ENCODE data around the gene PARP11.

Gene PARP11

DNA sequence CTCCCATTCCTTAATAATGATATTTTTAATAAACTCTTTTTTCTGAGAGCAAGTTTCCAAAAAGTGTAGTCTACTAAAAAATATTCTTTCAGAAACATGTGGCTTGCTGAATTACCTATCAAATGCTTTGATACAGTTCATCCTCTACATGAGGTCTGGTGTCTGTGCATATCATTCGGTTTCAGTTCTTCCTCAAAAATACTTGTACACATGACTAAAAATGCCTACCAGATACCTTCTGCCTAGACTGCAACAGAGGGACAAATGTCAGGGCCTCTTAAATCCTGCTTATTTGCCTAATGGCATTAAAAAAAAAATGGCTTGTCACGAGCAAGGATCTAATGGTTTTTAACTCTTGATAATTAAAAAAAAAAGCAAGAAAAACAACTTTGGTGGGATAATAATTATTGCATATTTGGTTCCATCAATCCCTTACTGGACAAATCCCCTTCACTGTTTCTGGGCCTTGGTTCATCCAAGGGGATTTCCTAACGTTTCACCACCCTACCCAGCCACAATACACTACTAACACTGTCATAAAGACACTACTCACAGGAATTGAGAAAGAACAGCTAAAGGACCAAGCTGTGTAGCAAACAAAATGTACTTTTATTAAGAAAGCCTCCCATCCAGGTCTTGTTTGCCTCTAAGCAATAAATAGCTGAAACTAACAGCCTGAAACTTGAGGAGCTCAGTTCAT is 45.7 kb downstream of the PARP11 start:
- Histone ChIP-seq H3K27ac (ENCODE audit: low read depth, low read length, severe bottlenecking) (no peak overlapping the region), H3K9me3 (ENCODE audit: control insufficient read depth, low read length) (no peaks in the 10 kb centered on the region), H3K4me3 (ENCODE audit: extremely low read depth, insufficient read depth, low read length, poor library complexity, severe bottlenecking) (no peak overlapping the region), H3K36me3 (ENCODE audit: control insufficient read depth, insufficient read depth, low read length) (peaks cover 13% of the 10 kb centered on the region), H3K4me1 (ENCODE audit: control insufficient read depth, insufficient read depth, low read length, poor library complexity, severe bottlenecking) (no peaks in the 10 kb centered on the region)
- 100% methylated on average over 2 of the region's 3 CpGs; no CpG with 5 or more reads in 1 of the 2 experiments for WGBS, 2 experiments (ENCODE audit: insufficient coverage in 2 of 2)

DNA sequence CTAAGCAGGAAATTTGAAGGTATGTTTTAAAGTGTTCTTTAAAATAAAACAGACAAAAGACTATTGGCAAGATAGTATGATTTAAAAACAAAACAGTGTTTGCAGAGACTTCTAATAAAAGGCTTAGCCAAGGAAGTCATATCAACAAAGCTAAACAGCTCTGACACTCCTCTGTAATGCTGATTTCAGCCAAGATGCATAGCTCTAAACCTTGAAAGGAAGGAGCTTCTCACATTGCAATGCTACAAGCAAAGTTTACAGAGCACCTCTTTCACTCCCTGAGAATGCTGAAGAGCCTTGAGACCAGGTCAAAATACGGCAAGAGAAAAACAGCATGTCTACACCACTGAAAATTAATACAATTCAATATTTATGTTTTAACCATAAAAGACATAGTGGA is 51.8 kb downstream of the PARP11 start:
- peaks cover 30% of the 10 kb centered on the region for H3K36me3 ChIP-seq (ENCODE audit: control insufficient read depth, insufficient read depth, low read length)
- peaks cover 3% of the 10 kb centered on the region for H3K4me1 ChIP-seq (ENCODE audit: control insufficient read depth, insufficient read depth, low read length, poor library complexity, severe bottlenecking)
- no peak overlapping the region for H3K27ac ChIP-seq (ENCODE audit: low read depth, low read length, severe bottlenecking)
- no peak overlapping the region for H3K4me3 ChIP-seq (ENCODE audit: extremely low read depth, insufficient read depth, low read length, poor library complexity, severe bottlenecking)
- no peaks in the 10 kb centered on the region for H3K9me3 ChIP-seq (ENCODE audit: control insufficient read depth, low read length)
- no CpG with 5 or more reads among the region's 1 CpG for WGBS, 2 experiments (ENCODE audit: insufficient coverage in 2 of 2)

DNA sequence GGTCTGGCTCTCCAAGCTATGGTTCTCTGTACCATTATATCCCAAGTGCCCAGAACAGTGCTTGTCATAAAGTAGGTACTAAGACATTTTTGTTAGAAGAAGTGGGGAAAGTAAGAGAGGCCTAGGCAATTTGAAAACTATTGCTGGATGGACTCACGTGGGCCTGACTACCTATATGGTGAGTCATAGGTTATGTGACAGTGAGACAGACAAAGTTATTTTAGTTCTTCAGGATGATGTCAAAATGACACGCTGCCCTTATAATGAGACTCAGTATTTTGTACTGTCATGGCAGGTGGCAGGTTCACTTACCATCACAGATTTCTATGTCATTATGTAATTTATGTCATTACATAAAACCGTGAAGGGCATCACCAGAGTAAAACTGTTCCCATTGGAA is 53.1 kb downstream of the PARP11 start:
- Histone ChIP-seq H3K4me3 (ENCODE audit: extremely low read depth, insufficient read depth, low read length, poor library complexity, severe bottlenecking) (no peak overlapping the region), H3K9me3 (ENCODE audit: control insufficient read depth, low read length) (no peaks in the 10 kb centered on the region), H3K4me1 (ENCODE audit: control insufficient read depth, insufficient read depth, low read length, poor library complexity, severe bottlenecking) (peaks cover 3% of the 10 kb centered on the region), H3K36me3 (ENCODE audit: control insufficient read depth, insufficient read depth, low read length) (peaks cover 21% of the 10 kb centered on the region), H3K27ac (ENCODE audit: low read depth, low read length, severe bottlenecking) (no peak overlapping the region)
- 73 to 92% methylated on average over 1 of the region's 3 CpGs for WGBS, 2 experiments (ENCODE audit: insufficient coverage in 2 of 2)

DNA sequence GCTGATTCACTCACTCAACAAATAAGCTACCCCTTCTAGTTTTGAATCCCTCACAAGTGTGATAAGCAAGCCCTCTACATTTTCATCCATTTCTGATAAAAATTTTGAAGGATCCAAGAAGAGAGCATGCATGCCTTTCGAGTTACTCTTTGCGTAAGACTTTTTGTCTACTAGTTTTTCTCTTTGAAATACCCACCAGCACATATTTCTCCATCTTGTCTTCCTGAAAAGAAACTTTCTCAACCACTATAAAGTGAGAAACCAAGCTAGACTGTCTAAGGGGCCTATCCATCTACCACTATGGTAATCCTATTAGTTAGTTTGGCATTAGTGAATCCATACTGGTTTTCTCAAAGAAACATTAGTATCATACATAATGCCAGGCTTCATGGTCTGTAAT is 56.9 kb downstream of the PARP11 start:
- Histone ChIP-seq H3K27ac (ENCODE audit: low read depth, low read length, severe bottlenecking) (no peak overlapping the region), H3K36me3 (ENCODE audit: control insufficient read depth, insufficient read depth, low read length) (peaks cover 21% of the 10 kb centered on the region), H3K4me1 (ENCODE audit: control insufficient read depth, insufficient read depth, low read length, poor library complexity, severe bottlenecking) (peaks cover 3% of the 10 kb centered on the region), H3K4me3 (ENCODE audit: extremely low read depth, insufficient read depth, low read length, poor library complexity, severe bottlenecking) (no peak overlapping the region), H3K9me3 (ENCODE audit: control insufficient read depth, low read length) (no peaks in the 10 kb centered on the region)
- WGBS, 2 experiments (ENCODE audit: insufficient coverage in 2 of 2) = 82 to 92% methylated on average over 2 of the region's 2 CpGs

DNA sequence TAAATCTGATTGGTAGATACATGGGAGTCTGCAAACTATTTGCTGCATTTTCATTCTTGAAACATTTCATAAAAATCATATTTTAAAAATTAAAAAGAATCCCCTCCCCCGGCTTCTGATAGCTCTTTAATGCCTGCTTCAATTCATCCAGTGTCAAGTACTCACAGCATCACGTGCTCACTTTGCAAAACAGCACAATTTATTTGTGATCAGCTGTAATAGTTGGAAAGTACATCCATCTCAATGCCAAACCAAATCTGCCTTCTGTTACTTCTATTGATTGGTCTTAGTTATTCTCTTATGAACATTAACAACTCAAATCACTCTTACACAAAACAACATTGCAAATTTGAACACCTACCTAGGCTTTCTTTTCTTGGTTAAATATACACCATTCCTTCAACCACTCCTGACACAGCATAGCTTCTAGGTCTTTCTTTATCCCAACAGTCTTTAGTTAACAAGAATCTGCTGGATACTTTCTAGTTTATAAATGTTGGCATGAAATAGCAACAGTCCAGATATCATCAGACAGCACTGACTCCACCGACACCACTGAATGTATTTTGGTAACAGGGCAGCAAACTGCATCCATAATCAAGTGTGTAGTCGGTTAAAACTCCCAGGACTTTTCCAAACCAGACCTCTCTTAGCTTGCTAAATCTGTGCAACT is 58.0 kb downstream of the PARP11 start:
- peaks cover 19% of the 10 kb centered on the region for H3K36me3 ChIP-seq (ENCODE audit: control insufficient read depth, insufficient read depth, low read length)
- 100% methylated on average over 1 of the region's 4 CpGs; no CpG with 5 or more reads in 1 of the 2 experiments for WGBS, 2 experiments (ENCODE audit: insufficient coverage in 2 of 2)
- H3K4me3 ChIP-seq (ENCODE audit: extremely low read depth, insufficient read depth, low read length, poor library complexity, severe bottlenecking) = no peak overlapping the region
- H3K9me3 ChIP-seq (ENCODE audit: control insufficient read depth, low read length) = no peaks in the 10 kb centered on the region
- peaks cover 3% of the 10 kb centered on the region for H3K4me1 ChIP-seq (ENCODE audit: control insufficient read depth, insufficient read depth, low read length, poor library complexity, severe bottlenecking)
- H3K27ac ChIP-seq (ENCODE audit: low read depth, low read length, severe bottlenecking) = no peak overlapping the region

DNA sequence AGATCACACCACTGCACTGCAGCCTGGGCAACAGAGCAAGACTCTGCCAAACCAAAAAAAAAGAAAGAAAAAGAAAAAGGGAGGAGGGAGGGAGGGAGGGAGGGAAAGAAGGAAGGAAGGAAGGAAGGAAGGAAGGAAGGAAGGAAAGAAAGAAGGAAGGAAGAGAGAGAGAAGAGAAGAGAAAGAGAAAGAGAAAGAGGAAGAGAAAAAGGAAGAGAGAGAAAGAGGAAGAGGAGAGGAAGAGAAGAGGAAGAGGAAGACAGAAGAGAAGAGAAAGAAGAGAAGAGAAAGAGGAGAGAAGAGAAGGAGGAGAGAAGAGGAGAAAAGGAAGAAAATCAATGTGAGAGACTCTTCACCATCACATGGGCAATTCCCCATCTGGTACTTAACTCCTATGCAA is 62.7 kb downstream of the PARP11 start:
- no peaks in the 10 kb centered on the region for H3K4me1 ChIP-seq (ENCODE audit: control insufficient read depth, insufficient read depth, low read length, poor library complexity, severe bottlenecking)
- no peaks in the 10 kb centered on the region for H3K9me3 ChIP-seq (ENCODE audit: control insufficient read depth, low read length)
- H3K4me3 ChIP-seq (ENCODE audit: extremely low read depth, insufficient read depth, low read length, poor library complexity, severe bottlenecking) = no peak overlapping the region
- H3K27ac ChIP-seq (ENCODE audit: low read depth, low read length, severe bottlenecking) = no peak overlapping the region
- peaks cover 14% of the 10 kb centered on the region for H3K36me3 ChIP-seq (ENCODE audit: control insufficient read depth, insufficient read depth, low read length)

DNA sequence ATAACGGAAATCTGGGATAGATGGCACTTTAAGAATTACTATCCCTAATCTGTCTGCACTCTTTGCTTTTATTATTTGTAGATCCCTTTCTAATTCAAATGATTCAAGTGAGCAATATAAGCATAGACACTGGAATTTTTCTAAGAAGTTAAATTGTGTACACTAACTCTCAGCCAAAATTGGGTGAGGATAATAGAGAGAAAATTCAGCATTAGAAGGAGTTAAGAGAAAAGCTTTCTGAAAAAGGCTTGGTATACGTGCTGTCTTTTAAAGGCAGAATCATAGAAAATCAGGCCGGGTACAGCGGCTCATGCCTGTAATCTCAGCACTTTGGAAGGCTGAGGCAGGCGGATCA is 63.2 kb downstream of the PARP11 start:
- no peak overlapping the region for H3K27ac ChIP-seq (ENCODE audit: low read depth, low read length, severe bottlenecking)
- no peaks in the 10 kb centered on the region for H3K9me3 ChIP-seq (ENCODE audit: control insufficient read depth, low read length)
- H3K4me3 ChIP-seq (ENCODE audit: extremely low read depth, insufficient read depth, low read length, poor library complexity, severe bottlenecking) = no peak overlapping the region
- WGBS, 2 experiments (ENCODE audit: insufficient coverage in 2 of 2) = 90 to 98% methylated on average over 3 to 4 of the region's 5 CpGs
- H3K36me3 ChIP-seq (ENCODE audit: control insufficient read depth, insufficient read depth, low read length) = peaks cover 14% of the 10 kb centered on the region
- H3K4me1 ChIP-seq (ENCODE audit: control insufficient read depth, insufficient read depth, low read length, poor library complexity, severe bottlenecking) = no peaks in the 10 kb centered on the region

DNA sequence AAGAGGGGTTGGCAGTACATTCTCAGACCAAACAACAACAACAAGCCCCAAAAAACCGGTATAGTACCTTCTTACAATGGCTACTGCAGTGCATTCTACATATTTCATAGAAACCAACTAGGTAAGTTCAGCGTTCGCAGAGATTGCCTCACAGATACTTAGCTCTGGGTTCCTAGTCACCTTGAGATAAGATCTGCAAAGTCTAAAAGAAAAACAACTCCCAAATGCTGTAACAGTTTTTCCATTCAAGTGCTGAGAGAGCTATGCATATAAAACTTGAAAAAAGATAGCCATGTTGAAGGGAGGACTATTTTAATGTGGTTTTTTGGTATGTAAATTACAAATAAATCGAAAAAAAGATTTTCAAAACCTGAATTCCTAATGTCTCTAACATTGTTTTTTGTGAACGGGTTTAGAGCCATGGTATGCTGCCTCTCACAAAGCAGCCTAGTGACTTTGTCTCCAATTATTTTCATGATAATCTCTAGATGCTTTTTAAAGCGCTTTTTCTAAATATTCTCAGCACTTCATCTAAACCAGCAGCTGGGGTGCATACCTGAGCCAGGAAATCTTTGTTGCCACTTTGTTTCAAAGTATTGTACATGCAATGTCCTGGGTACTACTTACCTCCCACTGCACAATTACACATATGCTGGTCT is 63.7 kb downstream of the PARP11 start:
- Histone ChIP-seq H3K4me1 (ENCODE audit: control insufficient read depth, insufficient read depth, low read length, poor library complexity, severe bottlenecking) (no peaks in the 10 kb centered on the region), H3K9me3 (ENCODE audit: control insufficient read depth, low read length) (no peaks in the 10 kb centered on the region), H3K4me3 (ENCODE audit: extremely low read depth, insufficient read depth, low read length, poor library complexity, severe bottlenecking) (no peak overlapping the region), H3K36me3 (ENCODE audit: control insufficient read depth, insufficient read depth, low read length) (peaks cover 14% of the 10 kb centered on the region), H3K27ac (ENCODE audit: low read depth, low read length, severe bottlenecking) (no peak overlapping the region)
- WGBS, 2 experiments (ENCODE audit: insufficient coverage in 2 of 2) = 81 to 89% methylated on average over 4 to 5 of the region's 6 CpGs

DNA sequence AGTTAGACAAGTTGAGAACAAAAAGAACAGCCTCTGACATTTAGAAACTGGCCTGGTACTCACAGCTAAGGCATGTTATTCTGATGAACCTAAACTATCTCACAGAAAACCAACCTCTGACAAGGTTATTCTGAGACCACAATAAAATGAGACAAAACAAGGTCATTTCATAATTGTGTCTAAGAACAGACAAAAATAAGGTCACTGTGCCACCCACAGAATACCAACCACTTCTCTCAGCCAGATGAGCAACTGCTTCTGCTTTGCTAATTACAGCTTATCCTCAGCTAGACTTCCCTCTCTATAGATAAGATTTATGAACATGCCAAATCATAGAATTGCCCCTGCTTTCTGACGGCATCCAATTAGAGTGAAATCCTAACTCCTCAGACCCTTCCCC is 68.1 kb downstream of the PARP11 start:
- Histone ChIP-seq H3K4me3 (ENCODE audit: extremely low read depth, insufficient read depth, low read length, poor library complexity, severe bottlenecking) (no peak overlapping the region), H3K27ac (ENCODE audit: low read depth, low read length, severe bottlenecking) (no peak overlapping the region), H3K9me3 (ENCODE audit: control insufficient read depth, low read length) (no peaks in the 10 kb centered on the region), H3K4me1 (ENCODE audit: control insufficient read depth, insufficient read depth, low read length, poor library complexity, severe bottlenecking) (no peaks in the 10 kb centered on the region), H3K36me3 (ENCODE audit: control insufficient read depth, insufficient read depth, low read length) (peaks cover 14% of the 10 kb centered on the region)
- WGBS, 2 experiments (ENCODE audit: insufficient coverage in 2 of 2) = 75 to 100% methylated on average over 1 of the region's 1 CpG

DNA sequence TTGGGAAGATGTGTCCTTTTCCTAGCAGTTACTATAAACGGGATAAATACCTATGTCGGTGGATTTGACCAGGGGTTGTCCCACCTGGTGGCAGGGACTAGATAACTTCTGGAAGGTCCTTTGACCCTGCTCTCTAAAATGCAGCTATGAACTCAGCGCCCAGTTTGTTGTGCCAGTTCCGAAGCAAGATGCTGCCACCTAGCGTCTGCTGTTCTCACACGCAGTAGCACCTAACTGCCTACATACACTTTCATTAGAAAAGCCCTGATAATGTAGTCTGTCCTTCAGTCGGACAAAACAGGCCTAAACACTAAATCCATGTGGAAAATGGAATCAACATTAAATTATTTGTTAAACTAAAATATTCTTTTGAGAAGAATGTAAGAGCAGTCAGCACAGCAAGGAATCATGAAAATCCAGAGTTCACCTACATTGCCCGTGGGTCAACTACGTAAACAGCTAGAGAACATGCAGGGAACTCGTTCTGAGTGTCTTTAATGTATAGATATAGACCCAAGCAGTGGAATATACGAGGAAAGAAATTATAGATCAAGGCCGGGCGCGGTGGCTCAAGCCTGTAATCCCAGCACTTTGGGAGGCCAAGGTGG is 69.2 kb downstream of the PARP11 start:
- Histone ChIP-seq H3K4me1 (ENCODE audit: control insufficient read depth, insufficient read depth, low read length, poor library complexity, severe bottlenecking) (no peaks in the 10 kb centered on the region), H3K27ac (ENCODE audit: low read depth, low read length, severe bottlenecking) (no peak overlapping the region), H3K36me3 (ENCODE audit: control insufficient read depth, insufficient read depth, low read length) (peaks cover 14% of the 10 kb centered on the region), H3K4me3 (ENCODE audit: extremely low read depth, insufficient read depth, low read length, poor library complexity, severe bottlenecking) (no peak overlapping the region), H3K9me3 (ENCODE audit: control insufficient read depth, low read length) (no peaks in the 10 kb centered on the region)
- WGBS, 2 experiments (ENCODE audit: insufficient coverage in 2 of 2) = 47 to 52% methylated on average over 11 to 13 of the region's 14 CpGs

Measured in mesodermal cell (in vitro differentiated cells).